Omental fat pad (tissue), 4 donors: Measurements from ENCODE around the gene GJA8. TPM values are rescaled to one million over a fixed set of nuclear protein-coding genes. Genes with fewer than 3 reads are reported as not detected.
"Not testable (repeated sequence)": the region's sequence is repeated elsewhere in the genome, so short reads cannot be mapped to it uniquely, and the experiment has no call there.

ENCODE experiments used
- ATAC-seq: fragments of 150-250 bp; one replicate; pipeline ENCODE4 v1.9.1; 2016; ENCODE audit warnings: mild to moderate bottlenecking, moderate library complexity; ENCODE audit not compliant: low FRiP score
- DNase-seq: peaks from one replicate; pipeline ENCODE4 v3.0.0-alpha.2; 2019; ENCODE audit warnings: low spot score
- total RNA-seq, 4 donors: library from RNA; depleted of rRNA; stranded (reverse); fragments of >200 nt; gene quantifications; one replicate each; pipeline ENCODE4 v1.1.0, GENCODE V29; 2016

The GJA8 gene
- total RNA-seq, 4 donors from 2014 or later: not detected

- not testable (repeated sequence) for ATAC-seq, DNase-seq
Measured at GRCh38 chr1:147940456-147940855, 37.9 kb downstream of the GJA8 start.

GRCh38 chr1:147942563-147942962 lies 40.0 kb downstream of the GJA8 start:
- not testable (repeated sequence) for ATAC-seq, DNase-seq

- ATAC-seq, DNase-seq: not testable (repeated sequence)
Measured at GRCh38 chr1:147949517-147949916, 46.9 kb downstream of the GJA8 start.

Other genes with a start within 250 kb of the GJA8 start
- 10 to 100 TPM in 1 of 4 donors, 1 to 10 TPM in 3; 2.3 to 15.1 (median 5.9) TPM for gene ACP6, start 232.3 kb upstream of the GJA8 start, total RNA-seq
- gene GJA5, start 142.2 kb upstream of the GJA8 start, total RNA-seq: 10 to 100 TPM; 14.2 to 63.2 (median 39.6) TPM
- gene GPR89B, start 25.6 kb downstream of the GJA8 start, total RNA-seq: 10 to 100 TPM in 3 of 4 donors, 1 to 10 TPM in 1; 8.5 to 22.7 (median 12.5) TPM
- gene NBPF11, start 249.5 kb downstream of the GJA8 start, total RNA-seq: 10 to 100 TPM in 1 of 4 donors, 1 to 10 TPM in 3; 5.6 to 13.7 (median 8.0) TPM